Activated CD8-positive, alpha-beta memory T cell treated with anti-CD3 and anti-CD28 coated beads, Interleukin-2, amount 50 U/mL, for 1 hour (primary cell): Measurements from ENCODE around the gene SPSB3.
"Not testable (repeated sequence)": the region's sequence is repeated elsewhere in the genome, so short reads cannot be mapped to it uniquely, and the experiment has no call there.

ENCODE experiments used
- DNase-seq: peaks from one replicate; pipeline ENCODE4 v3.0.0-alpha.2; 2020; ENCODE audit errors: extremely low read depth

Gene SPSB3

GRCh38 chr16:1816396-1817275, 34.3 kb upstream of the SPSB3 start:
- DNase-seq, result no peak

- no peak for DNase-seq
These were observed 33.1 kb upstream of the SPSB3 start for GRCh38 chr16:1815461-1815860.

GRCh38 chr16:1812732-1813163, 30.4 kb upstream of the SPSB3 start:
- DNase-seq, result no peak

- DNase-seq, result no peak
These were observed 28.2 kb upstream of the SPSB3 start for GRCh38 chr16:1810536-1810935.

DNA sequence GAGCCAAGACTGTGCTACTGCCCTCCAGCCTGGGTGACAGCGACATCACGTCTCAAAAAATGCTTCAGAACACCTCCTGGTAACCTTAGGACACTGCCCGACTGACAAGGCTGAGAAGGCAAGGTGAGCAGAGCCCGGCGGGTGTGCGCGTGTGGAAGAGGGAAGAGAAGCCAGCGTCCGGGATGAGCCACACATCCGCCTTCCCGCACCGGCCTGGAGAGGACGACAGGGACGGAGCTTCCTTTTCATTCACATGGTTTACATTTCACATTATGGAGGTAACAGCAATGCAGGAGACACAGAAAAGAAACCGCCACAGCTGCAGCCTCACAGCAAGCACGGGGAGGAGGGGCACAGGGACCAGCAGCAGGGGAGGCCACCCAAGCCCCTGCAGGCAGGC, 27.7 kb upstream of the SPSB3 start:
- DNase-seq, result no peak

- no peak for DNase-seq
These were observed 27.0 kb upstream of the SPSB3 start for GRCh38 chr16:1809281-1809801.

DNA sequence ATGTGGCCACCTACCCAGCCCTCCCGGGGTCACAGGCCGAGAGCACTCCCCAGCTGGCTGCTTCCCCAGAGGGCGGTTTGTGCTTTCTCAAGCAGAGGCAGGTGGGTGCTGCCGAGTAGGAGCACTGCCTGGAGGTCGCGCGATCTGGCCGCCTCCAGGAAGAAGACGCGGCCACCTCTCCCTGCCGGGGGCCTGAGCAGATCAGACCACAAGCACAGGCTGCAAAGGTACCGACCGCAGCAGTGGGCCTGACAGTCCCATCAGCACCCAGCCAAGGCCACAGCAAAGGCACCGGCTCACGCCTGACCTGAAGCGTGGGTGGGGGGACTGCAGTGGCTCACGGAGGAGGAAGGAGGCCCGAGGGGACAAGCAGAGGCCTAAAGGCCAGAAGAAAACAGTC, 26.3 kb upstream of the SPSB3 start:
- no peak for DNase-seq

GRCh38 chr16:1807626-1808025, 25.3 kb upstream of the SPSB3 start:
- no peak for DNase-seq

- DNase-seq, result no peak
These were observed 18.3 kb upstream of the SPSB3 start for GRCh38 chr16:1800701-1801100.

DNA sequence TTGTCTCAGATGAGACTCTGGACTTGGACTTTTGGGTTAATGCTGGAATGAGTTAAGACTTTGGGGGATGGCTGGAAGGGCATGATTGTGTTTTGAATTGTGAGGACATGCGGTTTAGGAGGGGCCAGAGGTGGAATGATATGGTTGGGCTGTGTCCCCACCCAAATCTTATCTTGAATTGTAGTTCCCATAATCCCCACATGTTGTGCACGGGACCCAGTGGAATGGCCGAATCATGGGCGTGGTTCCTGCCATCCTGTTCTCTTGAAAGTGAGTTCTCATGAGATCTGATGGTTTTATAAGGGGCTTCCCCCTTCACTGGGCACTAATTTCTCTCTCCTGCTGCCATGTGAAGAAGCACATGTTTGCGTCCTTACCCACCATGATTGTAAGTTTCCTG, 16.9 kb upstream of the SPSB3 start:
- DNase-seq, result not testable (repeated sequence)

DNA sequence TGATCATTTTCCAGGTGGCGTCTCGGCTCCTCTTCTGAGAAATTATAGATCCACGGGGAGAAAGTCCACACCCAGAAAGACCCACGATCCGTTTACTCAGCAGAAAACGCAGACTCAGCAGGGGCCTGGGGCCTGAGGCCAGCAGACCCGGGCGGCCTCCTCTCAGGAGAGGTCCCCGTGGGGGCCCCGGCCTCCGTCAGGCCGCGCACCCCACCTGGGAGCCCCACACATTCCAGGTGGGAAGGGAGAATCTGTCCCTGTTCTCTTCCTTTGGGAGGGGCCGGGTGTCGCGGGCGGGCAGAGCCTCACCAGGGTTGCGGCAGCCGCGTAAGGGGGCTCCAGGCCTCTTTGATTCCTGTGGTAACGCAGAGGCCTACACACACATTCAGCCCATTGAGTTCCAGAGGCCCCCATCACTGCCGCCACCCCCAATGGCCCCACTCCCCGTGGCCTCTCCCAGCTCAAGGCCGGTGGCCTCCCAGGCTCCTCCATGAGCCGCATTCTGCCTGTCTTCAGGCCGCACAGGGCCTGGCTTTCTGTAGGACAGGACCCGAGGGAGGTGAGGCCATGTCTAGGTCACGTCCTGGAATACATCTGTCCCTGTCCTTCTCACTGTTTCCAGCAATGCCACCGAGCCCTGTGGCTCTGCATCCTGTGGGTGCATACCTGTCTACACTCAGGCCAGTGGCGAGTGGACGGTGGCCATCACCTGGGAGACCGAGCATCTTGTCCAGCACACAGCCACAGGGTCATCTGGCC, 12.7 kb upstream of the SPSB3 start:
- DNase-seq, result no peak

GRCh38 chr16:1794221-1794871, 12.0 kb upstream of the SPSB3 start:
- DNase-seq, result no peak

- DNase-seq, result no peak
These were observed 11.3 kb upstream of the SPSB3 start, which contains the start of gene IGFALS for GRCh38 chr16:1793578-1794220. Gene IGFALS, minus strand, starts transcription at chr16:1793705. Its CDS starts 53 bp downstream, at chr16:1793652.

DNA sequence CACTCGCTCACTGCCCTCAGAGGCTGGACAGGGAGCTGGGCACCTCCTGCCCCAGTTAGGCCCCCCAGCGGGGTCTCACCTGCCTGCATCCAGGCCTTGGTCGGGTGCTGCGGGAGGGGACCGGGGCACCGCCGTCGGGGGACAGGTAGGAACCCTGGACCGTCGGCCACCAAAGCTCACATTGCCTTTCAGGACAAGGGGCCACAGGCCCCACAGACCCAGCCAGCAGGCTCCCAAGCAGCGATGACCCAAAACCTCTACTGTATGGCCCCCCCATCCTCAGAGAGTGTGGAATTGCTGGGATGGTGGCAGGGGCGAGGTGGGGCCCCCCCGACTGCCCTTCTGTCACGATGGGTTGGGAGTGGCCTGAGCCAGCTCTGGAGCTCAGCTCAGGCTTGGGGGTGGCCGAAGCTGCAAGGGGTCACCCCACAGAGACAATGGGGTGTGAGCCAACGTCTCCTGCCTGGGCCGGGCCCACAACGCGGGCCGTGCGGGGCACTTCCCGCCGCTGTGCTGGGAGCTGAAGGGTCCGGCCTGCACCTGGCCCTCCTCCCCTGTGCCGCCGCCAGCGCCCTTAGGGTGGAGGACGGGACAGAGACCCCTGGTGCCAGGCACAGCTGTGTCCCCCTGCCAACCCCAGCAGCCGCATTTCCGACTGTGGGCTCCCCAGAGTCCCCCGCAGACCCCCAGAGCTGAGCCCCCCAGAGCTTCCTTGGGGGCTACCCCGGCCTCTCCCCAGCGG, 10.6 kb upstream of the SPSB3 start:
- DNase-seq, result no peak

DNA sequence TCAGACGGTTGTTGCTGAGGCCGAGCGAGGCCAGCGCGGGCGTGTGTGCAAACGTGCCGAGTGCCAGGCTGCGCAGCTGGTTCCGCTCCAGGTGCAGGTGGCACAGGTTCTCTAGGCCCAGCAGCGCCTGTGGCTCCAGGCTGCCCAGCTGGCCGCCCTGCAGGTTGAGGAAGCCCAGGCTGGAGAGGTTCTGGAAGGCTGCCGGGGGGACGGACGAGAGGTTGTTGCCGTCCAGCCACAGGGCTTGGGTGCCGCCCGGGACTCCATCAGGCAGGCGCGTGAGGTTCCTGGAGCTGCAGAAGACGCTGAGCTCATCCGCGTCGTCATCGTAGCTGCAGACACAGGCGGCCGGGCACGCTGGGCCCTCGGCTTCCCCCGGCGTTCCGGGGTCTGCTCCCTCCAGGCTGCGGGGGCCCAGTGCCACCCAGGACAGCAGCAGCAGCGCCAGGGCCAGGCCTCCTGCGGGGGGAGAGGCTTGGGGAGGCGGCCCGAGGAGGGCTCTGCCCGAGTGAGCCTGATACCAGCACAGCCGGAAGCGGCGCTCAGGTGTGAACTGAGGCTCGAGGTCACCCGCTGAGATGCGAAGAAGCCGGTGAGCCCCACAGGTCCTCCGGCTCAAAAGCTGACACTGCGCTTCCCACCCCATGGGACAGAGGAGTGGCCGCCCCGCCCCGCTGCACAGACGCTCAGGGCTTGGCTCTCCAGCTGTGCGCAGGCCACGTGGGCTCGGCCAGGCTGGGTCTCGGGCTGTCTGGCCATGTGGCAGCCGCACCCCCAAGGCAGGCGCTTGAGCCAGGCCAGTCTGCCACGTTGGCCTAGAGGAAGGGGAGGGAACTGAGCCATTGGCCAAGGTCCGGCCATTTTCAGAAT, 9.8 kb upstream of the SPSB3 start:
- no peak for DNase-seq

GRCh38 chr16:1791256-1791942, 9.0 kb upstream of the SPSB3 start:
- DNase-seq, result no peak

- DNase-seq, result no peak
These were observed 8.4 kb upstream of the SPSB3 start for GRCh38 chr16:1790611-1791255.

DNA sequence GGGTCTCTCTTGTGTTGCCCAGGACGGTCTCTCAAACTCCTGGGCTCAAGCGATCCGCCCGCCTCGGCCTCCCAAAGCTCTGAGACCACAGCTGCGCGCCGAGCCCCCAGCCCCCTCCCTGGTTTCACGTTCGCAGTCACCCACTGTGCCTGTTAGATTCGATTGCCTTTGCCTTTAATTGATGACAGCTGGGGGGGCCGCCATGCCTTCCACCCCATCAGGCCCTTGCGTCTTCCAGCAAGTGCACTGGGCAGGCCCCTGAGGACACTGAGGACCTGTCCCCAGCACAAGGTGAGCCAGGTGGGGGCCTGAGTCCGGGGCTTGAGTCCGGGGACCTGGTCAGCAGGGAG, 7.9 kb upstream of the SPSB3 start:
- DNase-seq, result no peak

DNA sequence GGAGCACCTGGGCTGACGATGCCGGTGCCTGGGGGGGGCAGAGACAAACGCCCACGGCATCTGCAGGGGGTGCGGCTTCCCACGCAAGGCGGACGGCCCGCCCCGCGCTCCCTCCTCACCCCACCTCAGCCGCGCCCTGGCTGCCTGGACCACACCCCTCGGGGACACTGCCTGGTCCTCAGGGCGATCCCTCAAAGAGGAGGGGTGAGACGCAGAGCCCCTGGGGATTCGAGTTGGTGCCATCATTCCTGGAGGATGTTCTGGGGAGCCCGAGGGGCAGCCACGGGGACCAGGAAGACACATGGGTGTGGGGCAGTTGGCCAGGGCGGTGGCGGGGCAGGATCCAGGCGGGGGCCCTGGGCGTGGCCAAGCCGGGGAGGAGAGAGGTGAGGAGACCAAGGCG, 7.3 kb upstream of the SPSB3 start:
- DNase-seq, result no peak
